GM15510 (cell line): Measurements from ENCODE around the gene CAMTA2.

ENCODE experiments used
- POLR2A ChIP-seq: IDR thresholded peaks from 3 replicates; pipeline ENCODE4 v1.6.1; 2011; ENCODE audit warnings: borderline replicate concordance; ENCODE audit not compliant: insufficient read length; ENCODE audit errors: extremely low read depth

CAMTA2 gene, protein sequence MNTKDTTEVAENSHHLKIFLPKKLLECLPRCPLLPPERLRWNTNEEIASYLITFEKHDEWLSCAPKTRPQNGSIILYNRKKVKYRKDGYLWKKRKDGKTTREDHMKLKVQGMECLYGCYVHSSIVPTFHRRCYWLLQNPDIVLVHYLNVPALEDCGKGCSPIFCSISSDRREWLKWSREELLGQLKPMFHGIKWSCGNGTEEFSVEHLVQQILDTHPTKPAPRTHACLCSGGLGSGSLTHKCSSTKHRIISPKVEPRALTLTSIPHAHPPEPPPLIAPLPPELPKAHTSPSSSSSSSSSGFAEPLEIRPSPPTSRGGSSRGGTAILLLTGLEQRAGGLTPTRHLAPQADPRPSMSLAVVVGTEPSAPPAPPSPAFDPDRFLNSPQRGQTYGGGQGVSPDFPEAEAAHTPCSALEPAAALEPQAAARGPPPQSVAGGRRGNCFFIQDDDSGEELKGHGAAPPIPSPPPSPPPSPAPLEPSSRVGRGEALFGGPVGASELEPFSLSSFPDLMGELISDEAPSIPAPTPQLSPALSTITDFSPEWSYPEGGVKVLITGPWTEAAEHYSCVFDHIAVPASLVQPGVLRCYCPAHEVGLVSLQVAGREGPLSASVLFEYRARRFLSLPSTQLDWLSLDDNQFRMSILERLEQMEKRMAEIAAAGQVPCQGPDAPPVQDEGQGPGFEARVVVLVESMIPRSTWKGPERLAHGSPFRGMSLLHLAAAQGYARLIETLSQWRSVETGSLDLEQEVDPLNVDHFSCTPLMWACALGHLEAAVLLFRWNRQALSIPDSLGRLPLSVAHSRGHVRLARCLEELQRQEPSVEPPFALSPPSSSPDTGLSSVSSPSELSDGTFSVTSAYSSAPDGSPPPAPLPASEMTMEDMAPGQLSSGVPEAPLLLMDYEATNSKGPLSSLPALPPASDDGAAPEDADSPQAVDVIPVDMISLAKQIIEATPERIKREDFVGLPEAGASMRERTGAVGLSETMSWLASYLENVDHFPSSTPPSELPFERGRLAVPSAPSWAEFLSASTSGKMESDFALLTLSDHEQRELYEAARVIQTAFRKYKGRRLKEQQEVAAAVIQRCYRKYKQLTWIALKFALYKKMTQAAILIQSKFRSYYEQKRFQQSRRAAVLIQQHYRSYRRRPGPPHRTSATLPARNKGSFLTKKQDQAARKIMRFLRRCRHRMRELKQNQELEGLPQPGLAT

DNA sequence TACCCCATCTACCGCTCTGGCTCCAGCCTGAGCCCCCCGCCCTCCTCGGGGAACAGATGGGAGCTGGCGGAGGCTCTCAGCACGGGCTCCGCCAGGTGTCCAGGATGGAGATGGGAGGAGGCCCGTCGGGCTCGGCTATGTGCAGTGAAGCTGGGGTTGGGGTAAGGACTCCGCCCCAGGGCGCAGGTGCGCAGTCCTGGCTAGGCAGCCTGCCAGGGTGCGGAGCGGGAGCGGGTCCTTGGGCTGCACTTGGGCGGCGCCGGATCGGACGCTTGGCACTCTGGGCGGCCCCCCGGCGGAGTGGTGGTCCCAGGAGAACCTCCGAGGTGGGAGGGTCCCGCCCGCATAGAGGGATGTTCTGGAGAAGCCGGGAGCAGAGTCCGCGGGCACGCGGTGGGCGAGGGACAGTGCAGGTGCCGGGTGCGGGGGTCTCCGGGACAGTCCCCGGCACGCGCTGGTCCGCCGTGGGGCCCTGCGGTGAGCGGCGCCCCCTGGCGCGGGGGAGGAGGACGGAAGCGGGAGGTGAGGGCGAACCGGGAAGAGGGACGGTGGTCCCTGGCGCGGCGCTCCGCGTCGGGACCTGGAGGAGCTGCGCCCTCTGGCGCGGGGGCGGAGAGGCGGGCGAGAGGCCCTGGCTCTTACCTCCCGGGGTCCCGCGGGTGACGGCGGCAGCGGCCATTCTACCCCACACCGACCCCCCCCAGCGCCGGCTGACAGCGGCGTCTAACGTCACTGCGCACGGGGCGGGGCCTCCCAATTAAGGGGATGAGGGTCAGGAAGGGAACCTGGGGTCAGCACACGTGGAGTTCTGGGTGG lies at the start of gene CAMTA2:
Gene CAMTA2, minus strand, starts transcription at position 725 of the 816 bp plus-strand sequence. CDS start 1,453 bp downstream, outside the sequence.
- peak; percentile 61 for TF ChIP-seq POLR2A

DNA sequence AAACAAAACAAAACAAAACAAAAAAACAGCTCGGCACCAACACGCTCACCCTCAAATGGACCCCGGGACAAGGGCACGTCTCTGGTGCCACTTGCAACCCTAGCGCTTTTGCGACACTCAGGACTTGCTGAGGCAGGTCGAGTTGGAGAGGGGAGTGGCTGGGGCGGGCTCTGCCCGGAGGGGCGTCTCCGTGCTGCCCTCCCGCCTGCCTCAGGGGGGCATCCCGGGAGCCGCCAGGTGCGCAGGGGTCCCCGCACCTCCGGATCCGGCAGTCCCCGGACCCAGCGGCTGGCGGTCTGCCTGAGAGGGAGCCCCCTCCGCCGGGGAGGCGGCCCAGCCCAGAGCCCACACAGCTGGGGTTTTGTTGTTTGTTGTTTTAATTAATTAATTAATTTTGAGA lies 47.8 kb upstream of the CAMTA2 start, which contains the start of gene SLC52A1:
Gene SLC52A1, minus strand, starts transcription at position 112 of the 400 bp plus-strand sequence. CDS start 820 bp downstream, outside the sequence.
- TF ChIP-seq POLR2A: no peak

DNA sequence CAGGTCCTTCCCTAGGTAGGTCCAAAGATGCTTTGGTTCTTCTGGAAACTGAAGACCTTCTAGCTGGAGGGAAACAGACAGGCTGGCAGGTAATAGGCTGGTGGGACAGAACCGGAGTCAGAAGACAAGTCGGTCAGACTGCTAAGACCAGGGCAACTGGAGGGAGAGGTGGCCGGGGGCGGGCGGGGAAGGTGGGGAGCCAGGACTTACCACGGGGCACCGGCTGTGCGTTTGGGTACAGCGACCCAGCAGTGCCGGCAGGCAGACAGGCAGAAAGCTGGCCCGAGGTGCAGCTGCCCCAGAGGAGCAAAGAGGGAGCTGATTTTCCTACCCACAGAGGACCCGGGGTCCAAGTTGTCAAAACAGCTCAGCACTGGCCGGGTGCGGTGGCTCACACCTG lies 47.2 kb upstream of the CAMTA2 start:
- TF ChIP-seq POLR2A: no peak

DNA sequence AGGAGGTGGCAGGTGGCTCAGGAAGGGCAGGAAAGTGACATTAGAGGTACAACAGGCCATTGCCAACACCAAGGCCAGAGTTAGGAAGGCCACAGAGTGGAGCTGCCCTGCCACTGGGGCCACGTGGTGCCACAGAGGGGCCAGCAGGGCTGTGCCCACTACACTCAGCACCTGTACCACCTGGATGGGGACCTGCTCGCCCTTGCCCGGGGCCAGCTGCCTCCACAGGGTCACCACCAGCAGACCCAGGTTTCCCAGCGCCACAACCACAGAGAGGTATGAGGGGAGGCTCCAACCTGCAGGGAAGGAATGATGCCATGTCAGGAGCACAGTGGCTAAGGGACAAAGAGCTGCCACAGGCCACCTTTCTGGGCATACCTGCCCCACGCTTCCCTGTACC lies 46.6 kb upstream of the CAMTA2 start:
- TF ChIP-seq POLR2A: no peak

DNA sequence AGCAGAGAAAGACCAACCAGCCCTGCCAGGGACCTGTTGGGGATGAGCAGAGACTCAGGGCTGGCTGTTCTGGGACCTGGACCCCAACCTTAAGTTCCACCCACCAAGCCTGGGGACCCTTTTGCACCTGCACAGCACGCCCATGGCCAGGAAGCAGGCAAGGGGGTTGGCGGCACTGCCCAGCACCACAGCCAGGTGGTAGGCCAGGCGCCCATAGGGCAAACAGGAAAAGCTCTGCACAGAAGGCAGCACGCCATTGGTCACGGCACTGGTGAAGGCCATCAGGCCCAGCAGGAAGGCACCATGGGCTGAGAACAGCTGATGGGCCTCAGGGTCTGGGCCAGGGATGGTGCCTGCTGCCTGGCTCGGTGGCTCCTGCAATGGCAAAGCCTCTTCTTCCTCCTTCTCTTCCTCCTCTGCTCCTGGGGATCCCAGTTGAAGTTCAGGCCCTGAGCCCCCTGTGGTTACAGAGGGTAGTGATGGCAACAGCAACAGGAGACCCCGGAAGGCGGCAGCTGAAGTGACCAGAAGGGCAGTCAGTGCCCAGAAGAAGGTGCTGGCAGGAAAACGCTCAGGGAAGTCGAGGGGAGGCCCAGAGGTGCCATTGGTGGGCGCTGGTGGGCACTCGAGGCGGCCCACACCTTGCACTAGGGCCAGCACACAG lies 46.0 kb upstream of the CAMTA2 start:
- no peak for TF ChIP-seq POLR2A

DNA sequence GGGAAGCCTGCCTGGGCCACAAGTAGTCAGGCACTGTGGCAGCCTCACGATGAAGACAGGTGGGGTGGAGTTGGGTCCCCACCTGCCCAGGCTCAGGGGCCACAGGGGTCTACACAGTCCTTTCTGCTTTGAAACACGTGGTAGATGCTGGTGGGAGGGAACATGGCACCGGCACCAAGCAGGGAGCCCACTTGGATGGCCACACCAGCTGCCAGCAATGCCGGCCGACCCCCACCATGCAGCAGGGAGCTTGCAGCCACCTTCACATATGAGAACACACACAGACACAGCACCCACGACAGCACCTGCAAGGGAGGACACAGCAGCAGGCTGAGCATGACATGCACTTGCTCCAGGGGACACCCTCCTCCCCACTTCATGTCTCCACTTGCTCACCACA lies 45.4 kb upstream of the CAMTA2 start:
- no peak for TF ChIP-seq POLR2A

DNA sequence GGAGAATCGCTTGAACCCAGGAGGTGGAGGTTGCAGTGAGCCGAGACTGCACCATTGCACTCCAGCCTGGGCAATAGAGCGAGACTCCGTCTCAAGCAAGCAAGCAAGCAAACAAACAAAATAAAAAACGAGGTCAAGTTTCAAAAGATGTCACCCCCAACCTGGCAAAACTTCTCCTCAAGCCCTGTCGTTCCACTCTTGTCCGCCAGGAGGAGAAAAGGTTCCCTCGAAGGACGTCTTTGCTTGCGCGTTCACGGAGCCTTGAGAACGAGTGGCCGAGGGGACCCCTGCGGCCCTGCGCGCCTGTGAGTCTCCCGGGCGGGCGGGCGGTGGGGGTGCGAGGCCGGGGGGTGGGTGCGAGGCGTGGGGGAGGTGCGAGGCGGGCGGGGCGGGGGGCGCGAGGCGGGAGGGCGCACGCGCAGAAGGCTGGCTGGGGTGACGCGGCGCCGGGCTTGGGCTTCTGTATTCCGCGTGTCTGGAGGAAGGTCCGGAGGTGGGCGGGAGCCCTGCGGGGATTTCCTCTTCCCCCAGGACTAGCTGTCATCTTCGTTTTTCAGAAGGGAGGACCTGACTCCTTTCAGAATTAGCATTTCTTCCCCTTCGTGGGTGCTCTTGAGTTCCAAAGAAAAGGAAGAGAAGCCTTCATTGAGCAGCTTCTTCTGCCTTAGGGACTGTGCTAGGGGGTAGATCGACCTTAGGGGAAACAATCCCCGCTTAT lies 44.0 kb upstream of the CAMTA2 start:
- TF ChIP-seq POLR2A: no peak

DNA sequence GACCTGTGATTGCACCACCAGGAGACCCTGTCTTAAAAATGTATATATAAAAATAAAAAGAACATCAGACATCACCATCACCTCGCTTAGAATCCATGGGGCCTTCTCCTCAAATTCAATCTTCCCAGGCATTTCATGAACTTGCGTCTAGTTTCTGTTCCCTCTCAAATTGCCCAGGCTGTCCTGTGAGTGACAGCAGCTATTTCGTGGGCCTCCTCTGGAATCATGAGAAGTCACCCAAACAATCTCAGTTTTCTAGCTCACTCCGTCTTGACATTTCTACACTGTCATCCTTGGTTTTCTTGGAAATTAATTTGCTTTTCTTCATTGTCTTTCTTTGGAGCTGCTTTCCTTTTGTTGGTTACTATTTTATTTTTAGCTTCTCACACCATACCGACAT lies 40.4 kb upstream of the CAMTA2 start:
- TF ChIP-seq POLR2A: no peak

DNA sequence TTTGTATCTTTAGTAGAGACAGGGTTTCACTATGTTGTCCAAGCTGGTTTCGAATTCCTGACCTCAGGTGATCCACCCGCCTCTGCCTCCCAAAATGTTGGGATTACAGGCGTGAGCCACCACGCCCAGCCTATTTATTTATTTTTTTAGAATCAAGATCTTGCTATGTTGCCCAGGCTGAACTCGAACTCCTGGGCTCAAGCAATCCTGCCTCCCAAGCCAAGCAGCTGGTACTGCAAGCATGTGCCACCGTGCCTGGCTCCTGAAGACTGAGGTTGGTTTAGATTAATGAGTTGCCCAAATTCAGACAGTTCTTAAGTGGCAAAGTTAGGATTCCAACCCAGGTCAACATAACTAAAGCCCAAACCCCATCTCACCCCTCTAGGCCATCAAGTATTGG lies 39.8 kb upstream of the CAMTA2 start:
- no peak for TF ChIP-seq POLR2A

DNA sequence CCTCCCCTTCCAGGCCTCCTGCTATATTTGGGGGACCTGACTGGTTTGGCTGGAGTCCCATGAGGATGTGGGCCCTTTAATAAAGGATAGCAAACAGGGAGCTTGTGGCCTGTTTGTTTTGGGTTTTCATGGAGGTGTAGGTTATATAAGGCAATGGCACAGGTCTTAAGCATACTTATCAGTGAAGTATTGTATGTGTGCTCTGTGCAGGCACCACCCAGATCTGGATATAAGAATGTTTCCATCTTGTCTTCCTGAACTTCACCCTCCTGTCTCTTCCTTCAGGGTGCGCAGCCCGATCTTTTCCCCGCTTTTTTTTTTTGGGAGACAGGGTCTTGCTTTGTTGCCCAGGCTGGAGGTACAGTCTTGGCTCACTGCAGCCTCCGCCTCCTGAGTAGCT lies 37.1 kb upstream of the CAMTA2 start:
- TF ChIP-seq POLR2A: no peak

DNA sequence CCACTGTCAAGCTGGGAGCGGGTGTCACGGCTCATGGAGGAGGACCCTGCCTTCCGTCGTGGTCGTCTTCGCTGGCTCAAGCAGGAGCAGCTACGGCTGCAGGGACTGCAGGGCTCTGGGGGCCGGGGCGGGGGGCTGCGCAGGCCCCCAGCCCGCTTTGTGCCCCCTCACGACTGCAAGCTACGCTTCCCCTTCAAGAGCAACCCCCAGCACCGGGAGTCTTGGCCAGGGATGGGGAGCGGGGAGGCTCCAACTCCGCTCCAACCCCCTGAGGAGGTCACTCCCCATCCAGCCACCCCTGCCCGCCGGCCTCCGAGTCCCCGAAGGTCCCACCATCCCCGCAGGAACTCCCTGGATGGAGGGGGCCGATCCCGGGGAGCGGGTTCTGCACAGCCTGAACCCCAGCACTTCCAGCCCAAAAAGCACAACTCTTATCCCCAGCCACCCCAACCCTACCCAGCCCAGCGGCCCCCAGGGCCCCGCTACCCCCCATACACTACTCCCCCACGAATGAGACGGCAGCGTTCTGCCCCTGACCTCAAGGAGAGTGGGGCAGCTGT lies 36.2 kb upstream of the CAMTA2 start:
- no peak for TF ChIP-seq POLR2A

DNA sequence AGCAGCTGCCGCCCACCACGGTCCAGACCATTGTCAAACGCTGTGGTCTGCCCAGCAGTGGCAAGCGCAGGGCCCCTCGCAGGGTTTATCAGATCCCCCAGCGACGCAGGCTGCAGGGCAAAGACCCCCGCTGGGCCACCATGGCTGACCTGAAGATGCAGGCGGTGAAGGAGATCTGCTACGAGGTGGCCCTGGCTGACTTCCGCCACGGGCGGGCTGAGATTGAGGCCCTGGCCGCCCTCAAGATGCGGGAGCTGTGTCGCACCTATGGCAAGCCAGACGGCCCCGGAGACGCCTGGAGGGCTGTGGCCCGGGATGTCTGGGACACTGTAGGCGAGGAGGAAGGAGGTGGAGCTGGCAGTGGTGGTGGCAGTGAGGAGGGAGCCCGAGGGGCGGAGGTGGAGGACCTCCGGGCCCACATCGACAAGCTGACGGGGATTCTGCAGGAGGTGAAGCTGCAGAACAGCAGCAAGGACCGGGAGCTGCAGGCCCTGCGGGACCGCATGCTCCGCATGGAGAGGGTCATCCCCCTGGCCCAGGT lies 34.8 kb upstream of the CAMTA2 start:
- no peak for TF ChIP-seq POLR2A
